Liver (tissue), 9 donors: Measurements from ENCODE around the gene SYNDIG1. TPM values are rescaled to one million over a fixed set of nuclear protein-coding genes. Genes with fewer than 3 reads are reported as not detected.

Experiments
- DNase-seq: peaks from one replicate; pipeline ENCODE4 v3.0.0-alpha.2; 2017; ENCODE audit warnings: low spot score
- H3K27ac ChIP-seq, 2 donors: one replicate each; pipeline ENCODE4 v1.7.0; 2013; ENCODE audit warnings: inconsistent platforms in 2 of 2, low read length in 2 of 2, control low read depth in 1 of 2, low read depth in 1 of 2, mild to moderate bottlenecking in 1 of 2
- H3K27me3 ChIP-seq, 4 donors: one replicate each; pipeline versions ENCODE4 v1.6.1 to v1.7.0; 2013; ENCODE audit warnings: low read length in 3 of 4, inconsistent platforms in 1 of 4, mild to moderate bottlenecking in 1 of 4, moderate library complexity in 1 of 4; ENCODE audit not compliant: control insufficient read depth in 4 of 4, insufficient read depth in 4 of 4
- H3K36me3 ChIP-seq, 4 donors: one replicate each; pipeline versions ENCODE4 v1.6.1 to v1.7.0; 2013; ENCODE audit warnings: low read length in 3 of 4, mild to moderate bottlenecking in 3 of 4, low read depth in 1 of 4, moderate library complexity in 1 of 4; ENCODE audit not compliant: control insufficient read depth in 4 of 4, insufficient read depth in 3 of 4
- H3K4me1 ChIP-seq, 4 donors: one replicate each; pipeline versions ENCODE4 v1.6.1 to v1.7.0; 2013; ENCODE audit warnings: low read length in 3 of 4, mild to moderate bottlenecking in 3 of 4, moderate library complexity in 1 of 4; ENCODE audit not compliant: control insufficient read depth in 4 of 4, insufficient read depth in 4 of 4
- H3K4me3 ChIP-seq, 3 donors: one replicate each; pipeline versions ENCODE4 v1.6.1 to v1.7.0; 2013; ENCODE audit warnings: low read length in 3 of 3, control low read depth in 1 of 3, low read depth in 1 of 3, mild to moderate bottlenecking in 1 of 3
- H3K9ac ChIP-seq, 2 donors: one replicate each; pipeline ENCODE4 v1.7.0; 2013; ENCODE audit warnings: low read length in 2 of 2, mild to moderate bottlenecking in 2 of 2, moderate library complexity in 2 of 2, control low read depth in 1 of 2, low read depth in 1 of 2
- H3K9me3 ChIP-seq, 4 donors: one replicate each; pipeline versions ENCODE4 v1.6.1 to v1.7.0; 2013; ENCODE audit warnings: low read length in 3 of 4; ENCODE audit not compliant: control insufficient read depth in 4 of 4
- ATF3 ChIP-seq: IDR thresholded peaks from 2 replicates; pipeline ENCODE4 v1.6.1; 2016; ENCODE audit warnings: antibody characterized with exemption
- EGR1 ChIP-seq, 2 donors: IDR thresholded peaks; 2 replicates each; pipeline ENCODE4 v1.6.1; 2016 to 2018; ENCODE audit warnings: antibody characterized with exemption in 2 of 2, low read depth in 2 of 2
- FOXA1 ChIP-seq: IDR thresholded peaks from 2 replicates; pipeline ENCODE4 v1.6.1; 2016; ENCODE audit warnings: antibody characterized with exemption
- FOXA2 ChIP-seq: IDR thresholded peaks from 2 replicates; pipeline ENCODE4 v1.6.1; 2016; ENCODE audit warnings: antibody characterized with exemption
- GABPA ChIP-seq, 2 donors: IDR thresholded peaks in 1 of 2; conservative IDR thresholded peaks in 1 of 2; 2 replicates each; pipeline ENCODE4 v1.6.1; 2016; ENCODE audit warnings: antibody characterized with exemption in 2 of 2, mild to moderate bottlenecking in 1 of 2, moderate library complexity in 1 of 2
- HNF4A ChIP-seq, 2 donors: conservative IDR thresholded peaks; 2 replicates each; pipeline ENCODE4 v1.6.1; 2016; ENCODE audit warnings: antibody characterized with exemption in 2 of 2, mild to moderate bottlenecking in 2 of 2
- HNF4G ChIP-seq: IDR thresholded peaks from 2 replicates; pipeline ENCODE4 v1.6.1; 2016; ENCODE audit warnings: antibody characterized with exemption
- JUND ChIP-seq, 2 donors: IDR thresholded peaks; 2 replicates each; pipeline ENCODE4 v1.6.1; 2016; ENCODE audit warnings: antibody characterized with exemption in 2 of 2
- RAD21 ChIP-seq, 2 donors: IDR thresholded peaks; 2 replicates each; pipeline ENCODE4 v1.6.1; 2016; ENCODE audit warnings: antibody characterized with exemption in 2 of 2, mild to moderate bottlenecking in 2 of 2
- REST ChIP-seq: IDR thresholded peaks from 2 replicates; pipeline ENCODE4 v1.6.1; 2016; ENCODE audit warnings: antibody characterized with exemption, mild to moderate bottlenecking
- RXRA ChIP-seq, 2 donors: IDR thresholded peaks; 2 replicates each; pipeline ENCODE4 v1.6.1; 2017 to 2018; ENCODE audit warnings: antibody characterized with exemption in 2 of 2, mild to moderate bottlenecking in 1 of 2
- SP1 ChIP-seq: IDR thresholded peaks from 2 replicates; pipeline ENCODE4 v1.6.1; 2018; ENCODE audit warnings: antibody characterized with exemption, mild to moderate bottlenecking
- TAF1 ChIP-seq: conservative IDR thresholded peaks from 2 replicates; pipeline ENCODE4 v1.6.1; 2016; ENCODE audit warnings: antibody characterized with exemption, mild to moderate bottlenecking
- YY1 ChIP-seq: IDR thresholded peaks from 2 replicates; pipeline ENCODE4 v1.6.1; 2016; ENCODE audit warnings: antibody characterized with exemption, mild to moderate bottlenecking
- ZBTB33 ChIP-seq: IDR thresholded peaks from 2 replicates; pipeline ENCODE4 v1.6.1; 2016; ENCODE audit warnings: antibody characterized with exemption
- WGBS: extraction: QIAGEN DNeasy Blood & Tissue Kit; methylation state at CpG from one replicate; pipeline ENCODE4 v1.1.7; 2013; 5-methylcytosine and 5-hydroxymethylcytosine counted together
- polyA plus RNA-seq, 2 donors: library from polyadenylated mRNA; stranded (reverse) in 1 of 2; unstranded in 1 of 2; fragments of 200-250 nt in 1 of 2; fragments of >200 nt in 1 of 2; fragmentation: Nextera tagmentation in 1 of 2; extraction: Ambion mirVana in 1 of 2; gene quantifications; one replicate each; pipeline versions ENCODE4 v1.2.1 to v1.2.3, GENCODE V29; 2013 to 2015
- total RNA-seq, 2 donors: library from RNA; depleted of rRNA; stranded (reverse); fragments of >200 nt; gene quantifications; one replicate each; pipeline ENCODE4 v1.2.3, GENCODE V29; 2014
- TF ChIP-seq, protein P1 (sequence below): IDR thresholded peaks from 2 replicates; pipeline ENCODE4 v1.6.1; 2016; ENCODE audit warnings: antibody characterized with exemption
- TF ChIP-seq, protein P2 (sequence below): fragments of 150-350 bp; IDR thresholded peaks from 2 replicates; pipeline ENCODE4 v1.5.1; 2017; ENCODE audit warnings: improper control_type of control experiment, low read depth, low read length; ENCODE audit not compliant: missing input control
- donor health status: healthy.
- donor health status: healthy.
- donor health status: healthy.
- donor health status: healthy.
- donor health status: healthy.

The SYNDIG1 gene
- total and polyA plus RNA-seq, 4 donors = 0.05 to 0.08 TPM; not detected in 2

DNA sequence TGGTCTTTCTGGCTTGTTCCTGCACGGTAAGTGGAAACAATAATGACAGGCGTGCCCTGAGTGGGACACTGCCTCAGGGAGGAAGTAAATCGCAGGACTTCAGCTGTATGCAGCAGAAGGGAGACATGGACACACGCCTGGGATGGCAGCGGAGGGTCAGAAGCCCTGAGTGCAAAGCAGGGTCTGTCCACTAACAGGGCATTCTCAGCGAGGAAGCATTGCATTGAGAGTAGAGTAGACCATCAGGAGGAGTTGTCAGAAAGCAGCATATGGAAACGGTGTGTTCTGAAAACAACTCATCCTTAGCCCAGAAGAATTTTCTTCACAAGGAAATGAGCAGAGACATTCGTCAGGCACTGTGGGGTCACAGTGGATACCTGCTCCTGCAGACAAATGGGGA, 134.0 kb downstream of the SYNDIG1 start:
- TF ChIP-seq ATF3 (no peak), YY1 (no peak), HNF4G (no peak), SP1 (no peak), REST (no peak), EGR1 (IDR thresholded peaks at IDR 0.05; ENCODE audit: low read depth in 2 of 2) (no peak), JUND (IDR thresholded peaks at IDR 0.05) (no peak), GABPA (IDR thresholded peaks at IDR 0.05 in 1 of 2, conservative IDR thresholded peaks at IDR 0.05 in 1 of 2) (no peak), RXRA (IDR thresholded peaks at IDR 0.05) (no peak), TAF1 (no peak), FOXA1 (no peak), FOXA2 (no peak)
- TF ChIP-seq, protein P1, sequence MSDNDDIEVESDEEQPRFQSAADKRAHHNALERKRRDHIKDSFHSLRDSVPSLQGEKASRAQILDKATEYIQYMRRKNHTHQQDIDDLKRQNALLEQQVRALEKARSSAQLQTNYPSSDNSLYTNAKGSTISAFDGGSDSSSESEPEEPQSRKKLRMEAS = no peak
- TF ChIP-seq, protein P2, sequence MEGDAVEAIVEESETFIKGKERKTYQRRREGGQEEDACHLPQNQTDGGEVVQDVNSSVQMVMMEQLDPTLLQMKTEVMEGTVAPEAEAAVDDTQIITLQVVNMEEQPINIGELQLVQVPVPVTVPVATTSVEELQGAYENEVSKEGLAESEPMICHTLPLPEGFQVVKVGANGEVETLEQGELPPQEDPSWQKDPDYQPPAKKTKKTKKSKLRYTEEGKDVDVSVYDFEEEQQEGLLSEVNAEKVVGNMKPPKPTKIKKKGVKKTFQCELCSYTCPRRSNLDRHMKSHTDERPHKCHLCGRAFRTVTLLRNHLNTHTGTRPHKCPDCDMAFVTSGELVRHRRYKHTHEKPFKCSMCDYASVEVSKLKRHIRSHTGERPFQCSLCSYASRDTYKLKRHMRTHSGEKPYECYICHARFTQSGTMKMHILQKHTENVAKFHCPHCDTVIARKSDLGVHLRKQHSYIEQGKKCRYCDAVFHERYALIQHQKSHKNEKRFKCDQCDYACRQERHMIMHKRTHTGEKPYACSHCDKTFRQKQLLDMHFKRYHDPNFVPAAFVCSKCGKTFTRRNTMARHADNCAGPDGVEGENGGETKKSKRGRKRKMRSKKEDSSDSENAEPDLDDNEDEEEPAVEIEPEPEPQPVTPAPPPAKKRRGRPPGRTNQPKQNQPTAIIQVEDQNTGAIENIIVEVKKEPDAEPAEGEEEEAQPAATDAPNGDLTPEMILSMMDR = no peak
- 79% methylated on average over 8 of the region's 8 CpGs for WGBS

GRCh38 chr20:24604966-24605665, 135.7 kb downstream of the SYNDIG1 start:
- H3K4me3 ChIP-seq = no peak overlapping the region
- H3K9me3 ChIP-seq = peaks cover 0 to 5% (median 2%) of the 10 kb centered on the region in 4 donors
- H3K27me3 ChIP-seq = peaks cover 0 to 5% (median 3%) of the 10 kb centered on the region in 4 donors
- no peak overlapping the region for H3K27ac ChIP-seq
- H3K4me1 ChIP-seq = no peaks in the 10 kb centered on the region
- peak; percentile 5 for DNase-seq
- 70% methylated on average over 4 of the region's 4 CpGs for WGBS
- H3K36me3 ChIP-seq = no peaks in the 10 kb centered on the region
- no peak overlapping the region for H3K9ac ChIP-seq
- TF ChIP-seq JUND (IDR thresholded peaks at IDR 0.05) = no peak
- no peak for TF ChIP-seq ATF3
- no peak for TF ChIP-seq SP1
- TF ChIP-seq HNF4A (conservative IDR thresholded peaks at IDR 0.05) = no peak
- no peak for TF ChIP-seq FOXA2
- TF ChIP-seq HNF4G = no peak
- TF ChIP-seq REST = no peak
- TF ChIP-seq ZBTB33 = no peak
- TF ChIP-seq RAD21 (IDR thresholded peaks at IDR 0.05) = no peak
- no peak for TF ChIP-seq TAF1
- TF ChIP-seq RXRA (IDR thresholded peaks at IDR 0.05) = no peak
- no peak for TF ChIP-seq YY1
- TF ChIP-seq GABPA (IDR thresholded peaks at IDR 0.05 in 1 of 2, conservative IDR thresholded peaks at IDR 0.05 in 1 of 2) = no peak

More for the DNA sequence above, 134.0 kb downstream of the SYNDIG1 start:
- Histone ChIP-seq H3K9ac (no peak overlapping the region), H3K4me1 (no peaks in the 10 kb centered on the region), H3K4me3 (no peak overlapping the region), H3K36me3 (no peaks in the 10 kb centered on the region), H3K27ac (no peak overlapping the region), H3K27me3 (peaks cover 0 to 5% (median 3%) of the 10 kb centered on the region in 4 donors), H3K9me3 (peaks cover 3 to 5% (median 4%) of the 10 kb centered on the region in 4 donors)
- peak; percentile 8 for DNase-seq
